MM.1S (cell line): Measurements from ENCODE around the gene PSMB8.

ENCODE experiments used
- EZH2 ChIP-seq: fragments of 300-600 bp; sonication (generic); optimal IDR thresholded peaks from 2 replicates; pipeline ENCODE3; 2017; ENCODE audit warnings: low read depth, mild to moderate bottlenecking, antibody characterized with exemption, low read length, mixed read lengths
- EZH2phosphoT487 ChIP-seq: fragments of 300-600 bp; sonication (generic); IDR thresholded peaks from 2 replicates; pipeline ENCODE4 v1.6.1; 2018; ENCODE audit warnings: antibody characterized with exemption, low read length
- TF ChIP-seq, protein P1 (sequence below): fragments of 300-600 bp; sonication (generic); IDR thresholded peaks from 2 replicates; pipeline ENCODE4 v1.5.1; 2016; ENCODE audit warnings: antibody characterized with exemption, low read length, mixed read lengths

- TF ChIP-seq EZH2phosphoT487, result no peak
- TF ChIP-seq, protein P1, sequence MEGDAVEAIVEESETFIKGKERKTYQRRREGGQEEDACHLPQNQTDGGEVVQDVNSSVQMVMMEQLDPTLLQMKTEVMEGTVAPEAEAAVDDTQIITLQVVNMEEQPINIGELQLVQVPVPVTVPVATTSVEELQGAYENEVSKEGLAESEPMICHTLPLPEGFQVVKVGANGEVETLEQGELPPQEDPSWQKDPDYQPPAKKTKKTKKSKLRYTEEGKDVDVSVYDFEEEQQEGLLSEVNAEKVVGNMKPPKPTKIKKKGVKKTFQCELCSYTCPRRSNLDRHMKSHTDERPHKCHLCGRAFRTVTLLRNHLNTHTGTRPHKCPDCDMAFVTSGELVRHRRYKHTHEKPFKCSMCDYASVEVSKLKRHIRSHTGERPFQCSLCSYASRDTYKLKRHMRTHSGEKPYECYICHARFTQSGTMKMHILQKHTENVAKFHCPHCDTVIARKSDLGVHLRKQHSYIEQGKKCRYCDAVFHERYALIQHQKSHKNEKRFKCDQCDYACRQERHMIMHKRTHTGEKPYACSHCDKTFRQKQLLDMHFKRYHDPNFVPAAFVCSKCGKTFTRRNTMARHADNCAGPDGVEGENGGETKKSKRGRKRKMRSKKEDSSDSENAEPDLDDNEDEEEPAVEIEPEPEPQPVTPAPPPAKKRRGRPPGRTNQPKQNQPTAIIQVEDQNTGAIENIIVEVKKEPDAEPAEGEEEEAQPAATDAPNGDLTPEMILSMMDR, result no peak
- no peak for TF ChIP-seq EZH2
These were observed 6.2 kb downstream of the PSMB8 start for GRCh38 chr6:32837651-32838113.
